Gastroesophageal sphincter (tissue), 3 donors: ENCODE measurements around the gene MUC5B.
"Not testable (repeated sequence)": the region's sequence is repeated elsewhere in the genome, so short reads cannot be mapped to it uniquely, and the experiment has no call there.

ENCODE experiments used
- CTCF ChIP-seq, 4 experiments: fragments of 200-600 bp in 2 of 4; fragments of 450-650 bp in 2 of 4; sonication (generic) in 1 of 4; IDR thresholded peaks; one replicate each; pipeline ENCODE4 v1.5.1; 2017 to 2019; ENCODE audit warnings: antibody characterized with exemption in 4 of 4, mild to moderate bottlenecking in 2 of 4, moderate library complexity in 2 of 4
- EP300 ChIP-seq: sonication (generic); formaldehyde crosslinking; IDR thresholded peaks from one replicate; pipeline ENCODE4 v1.6.1; 2017; ENCODE audit warnings: antibody characterized with exemption, mild to moderate bottlenecking
- POLR2A ChIP-seq, 2 donors: fragments of 450-650 bp; IDR thresholded peaks; one replicate each; pipeline ENCODE4 v1.6.1; 2017; ENCODE audit warnings: antibody characterized with exemption in 2 of 2, mild to moderate bottlenecking in 2 of 2, moderate library complexity in 1 of 2
- POLR2AphosphoS5 ChIP-seq: sonication (generic); formaldehyde crosslinking; IDR thresholded peaks from one replicate; pipeline ENCODE4 v1.6.1; 2017; ENCODE audit warnings: antibody characterized with exemption

GRCh38 chr11:1266976-1267375 is 44.1 kb downstream of the MUC5B start:
- TF ChIP-seq CTCF (IDR thresholded peaks at IDR 0.05); POLR2A (IDR thresholded peaks at IDR 0.05); POLR2AphosphoS5; EP300: not testable (repeated sequence)
